Fibroblast of mammary gland (primary cell): ENCODE results near the gene IFIT2.
A peak's percentile ranks its signal among the peaks of the same experiment; 100 is the strongest.

Source experiments
- DNase-seq: peaks from one replicate; pipeline ENCODE4 v3.0.0-alpha.2; 2010; ENCODE audit warnings: low read depth
- H3K4me3 ChIP-seq: 2 replicates; pipeline ENCODE4 v1.5.1; 2011; ENCODE audit warnings: low read depth, mild to moderate bottlenecking, low read length, moderate library complexity; ENCODE audit not compliant: control insufficient read depth
- TF ChIP-seq, protein P1 (sequence below): conservative IDR thresholded peaks from 2 replicates; pipeline ENCODE4 v1.5.1; 2011; ENCODE audit warnings: low read depth, low read length, inconsistent platforms; ENCODE audit not compliant: control insufficient read depth, insufficient read depth

Gene IFIT2

DNA sequence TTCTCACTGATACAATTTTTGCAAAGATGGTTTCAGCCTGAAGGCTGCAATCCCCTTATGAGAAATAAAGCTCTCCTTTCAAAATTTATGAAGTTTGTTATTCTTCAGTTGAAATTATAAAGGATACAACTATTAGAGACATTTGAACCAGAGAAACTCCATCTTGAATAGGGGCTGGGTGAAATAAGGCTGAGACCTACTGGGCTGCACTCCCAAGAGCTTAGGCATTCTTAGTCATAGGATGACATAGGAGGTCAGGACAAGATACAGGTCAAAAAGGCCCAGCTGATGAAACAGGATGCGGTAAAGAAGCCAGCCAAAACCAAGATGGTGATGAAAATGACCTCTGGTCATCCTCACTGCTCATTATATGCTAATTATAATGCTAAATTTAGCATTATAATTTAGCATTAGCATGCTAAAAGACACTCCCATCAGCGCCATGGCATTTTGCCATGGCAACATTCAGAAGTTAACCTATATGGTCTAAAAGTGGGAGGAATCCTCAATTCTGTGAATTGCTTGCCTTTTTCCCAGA is 53.6 kb downstream of the IFIT2 start:
- no peak overlapping the region for H3K4me3 ChIP-seq
- DNase-seq = peak; percentile 95
- TF ChIP-seq, protein P1, sequence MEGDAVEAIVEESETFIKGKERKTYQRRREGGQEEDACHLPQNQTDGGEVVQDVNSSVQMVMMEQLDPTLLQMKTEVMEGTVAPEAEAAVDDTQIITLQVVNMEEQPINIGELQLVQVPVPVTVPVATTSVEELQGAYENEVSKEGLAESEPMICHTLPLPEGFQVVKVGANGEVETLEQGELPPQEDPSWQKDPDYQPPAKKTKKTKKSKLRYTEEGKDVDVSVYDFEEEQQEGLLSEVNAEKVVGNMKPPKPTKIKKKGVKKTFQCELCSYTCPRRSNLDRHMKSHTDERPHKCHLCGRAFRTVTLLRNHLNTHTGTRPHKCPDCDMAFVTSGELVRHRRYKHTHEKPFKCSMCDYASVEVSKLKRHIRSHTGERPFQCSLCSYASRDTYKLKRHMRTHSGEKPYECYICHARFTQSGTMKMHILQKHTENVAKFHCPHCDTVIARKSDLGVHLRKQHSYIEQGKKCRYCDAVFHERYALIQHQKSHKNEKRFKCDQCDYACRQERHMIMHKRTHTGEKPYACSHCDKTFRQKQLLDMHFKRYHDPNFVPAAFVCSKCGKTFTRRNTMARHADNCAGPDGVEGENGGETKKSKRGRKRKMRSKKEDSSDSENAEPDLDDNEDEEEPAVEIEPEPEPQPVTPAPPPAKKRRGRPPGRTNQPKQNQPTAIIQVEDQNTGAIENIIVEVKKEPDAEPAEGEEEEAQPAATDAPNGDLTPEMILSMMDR = no peak

DNA sequence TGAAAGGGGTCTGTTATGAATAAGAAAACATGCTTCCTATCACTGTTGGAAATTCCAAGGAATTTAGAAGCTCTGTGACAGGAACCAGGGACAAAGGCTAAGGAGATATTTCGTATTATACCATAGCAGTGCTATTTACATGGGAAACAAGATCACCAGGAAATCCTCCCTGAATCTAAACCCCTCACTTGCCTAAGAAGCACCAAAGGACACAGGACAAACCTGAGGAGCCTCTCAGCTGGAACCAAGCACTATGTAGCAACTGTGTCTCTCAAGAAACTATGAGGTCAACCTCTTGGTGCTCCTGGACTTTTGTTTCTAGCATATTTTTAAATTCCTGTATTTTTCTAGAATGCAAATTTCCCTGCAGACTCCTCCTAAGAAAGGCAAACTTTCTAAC is 55.2 kb downstream of the IFIT2 start:
- DNase-seq = no peak
- TF ChIP-seq, protein P1 = no peak
- H3K4me3 ChIP-seq = no peak overlapping the region

DNA sequence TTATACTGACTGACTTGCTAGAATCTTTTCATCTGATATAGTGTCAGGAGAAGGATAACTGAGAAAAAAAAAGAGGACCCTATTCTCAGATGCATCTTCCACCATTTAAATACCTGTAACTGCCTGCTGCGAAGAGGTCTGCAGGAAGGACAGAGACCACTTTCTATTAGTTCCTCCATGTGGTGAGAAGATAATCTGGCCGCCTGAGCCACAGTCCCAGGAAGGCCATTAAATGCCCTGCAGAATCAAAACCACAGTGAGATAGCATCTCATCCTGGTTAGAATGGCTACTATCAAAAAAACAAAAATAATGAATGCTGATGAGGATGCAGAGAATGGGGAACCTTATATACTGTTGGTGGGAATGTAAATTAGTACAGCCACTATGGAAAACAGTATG is 56.1 kb downstream of the IFIT2 start:
- DNase-seq = no peak
- TF ChIP-seq, protein P1 = no peak
- H3K4me3 ChIP-seq = no peak overlapping the region
